Ovary (tissue), 3 donors: ENCODE measurements around the gene COL7A1.

Experiments used
- CTCF ChIP-seq, 3 donors: fragments of 450-650 bp in 2 of 3; fragments of 200-600 bp in 1 of 3; IDR thresholded peaks; one replicate each; pipeline versions ENCODE4 v1.5.1 to v1.8.0; 2016 to 2022; ENCODE audit warnings: antibody characterized with exemption in 3 of 3, mild to moderate bottlenecking in 1 of 3
- EP300 ChIP-seq: sonication (generic); formaldehyde crosslinking; IDR thresholded peaks from one replicate; pipeline ENCODE4 v1.6.1; 2017; ENCODE audit warnings: antibody characterized with exemption
- POLR2A ChIP-seq: fragments of 450-650 bp; IDR thresholded peaks from one replicate; pipeline ENCODE4 v1.6.1; 2017; ENCODE audit warnings: antibody characterized with exemption, mild to moderate bottlenecking, moderate library complexity
- donor health status: DM: no; HTN: no; CAD: no.

- TF ChIP-seq CTCF (IDR thresholded peaks at IDR 0.05): no peak
- TF ChIP-seq POLR2A: no peak
- no peak for TF ChIP-seq EP300
Observed at GRCh38 chr3:48575366-48575765, 19.8 kb downstream of the COL7A1 start.
